DND-41 (cell line): ENCODE measurements around the gene MACIR.

ENCODE experiments used
- ATAC-seq: fragments of 200-7000 bp; cut with Tn5 transposase; 3 replicates; pipeline ENCODE4 v1.9.1; 2021; ENCODE audit warnings: low read depth; ENCODE audit not compliant: insufficient read depth
- DNase-seq: peaks from one replicate; pipeline ENCODE4 v3.0.0-alpha.2; 2020
- H2AFZ ChIP-seq: 2 replicates; pipeline ENCODE4 v1.6.0; 2012; ENCODE audit warnings: low read depth, low read length
- H3K27ac ChIP-seq: 2 replicates; pipeline ENCODE4 v1.5.1; 2012; ENCODE audit warnings: low read length, inconsistent platforms
- H3K27me3 ChIP-seq: fragments of 200-600 bp; sonication (generic); 2 replicates; pipeline ENCODE4 v1.6.0; 2012; ENCODE audit warnings: low read length, mild to moderate bottlenecking, inconsistent platforms; ENCODE audit not compliant: insufficient read depth, poor library complexity
- H3K36me3 ChIP-seq: 2 replicates; pipeline ENCODE4 v1.5.1; 2012; ENCODE audit warnings: low read length, inconsistent platforms; ENCODE audit not compliant: insufficient read depth
- H3K4me1 ChIP-seq: 2 replicates; pipeline ENCODE4 v1.5.1; 2012; ENCODE audit warnings: mild to moderate bottlenecking, low read length; ENCODE audit not compliant: insufficient read depth
- H3K4me2 ChIP-seq: 2 replicates; pipeline ENCODE4 v1.6.0; 2012; ENCODE audit warnings: mild to moderate bottlenecking, moderate library complexity, low read length, inconsistent platforms; ENCODE audit not compliant: insufficient read depth
- H3K4me3 ChIP-seq, 2 experiments: fragments of 200-600 bp in 1 of 2; shearing (Covaris generic) in 1 of 2; 2 replicates each; pipeline ENCODE4 v1.5.1; 2012 to 2016; ENCODE audit warnings: inconsistent platforms in 2 of 2, low read length in 2 of 2, mild to moderate bottlenecking in 2 of 2, low read depth in 1 of 2, moderate library complexity in 1 of 2
- H3K79me2 ChIP-seq: 2 replicates; pipeline ENCODE4 v1.6.0; 2012; ENCODE audit warnings: low read length, inconsistent platforms; ENCODE audit not compliant: insufficient read depth
- H3K9ac ChIP-seq: 2 replicates; pipeline ENCODE4 v1.6.0; 2012; ENCODE audit warnings: low read depth, mild to moderate bottlenecking, inconsistent platforms, low read length, moderate library complexity
- H3K9me3 ChIP-seq: 2 replicates; pipeline ENCODE4 v1.5.1; 2012; ENCODE audit warnings: low read length, moderate library complexity, mild to moderate bottlenecking, inconsistent platforms; ENCODE audit not compliant: insufficient read depth, severe bottlenecking
- H4K20me1 ChIP-seq: 2 replicates; pipeline ENCODE4 v1.6.0; 2012; ENCODE audit warnings: low read length; ENCODE audit not compliant: insufficient read depth
- EZH2 ChIP-seq: IDR thresholded peaks from 3 replicates; pipeline ENCODE4 v1.6.1; 2012; ENCODE audit warnings: borderline replicate concordance, low read depth, mild to moderate bottlenecking, moderate library complexity, low read length, inconsistent platforms; ENCODE audit not compliant: severe bottlenecking
- TF ChIP-seq, protein P1 (sequence below): IDR thresholded peaks from 2 replicates; pipeline ENCODE4 v1.5.1; 2012; ENCODE audit warnings: borderline replicate concordance, low read length, moderate library complexity, mild to moderate bottlenecking; ENCODE audit not compliant: poor library complexity, severe bottlenecking; ENCODE audit errors: extremely low read depth

Gene MACIR

GRCh38 chr5:103235891-103236290, 22.7 kb upstream of the MACIR start:
- no peak overlapping the region for H3K9ac ChIP-seq
- H4K20me1 ChIP-seq: no peaks in the 10 kb centered on the region
- H3K36me3 ChIP-seq: no peaks in the 10 kb centered on the region
- H3K27ac ChIP-seq: no peak overlapping the region
- H3K79me2 ChIP-seq: no peaks in the 10 kb centered on the region
- no peak overlapping the region for H2AFZ ChIP-seq
- DNase-seq (no peak), ATAC-seq (no peak)
- H3K4me3 ChIP-seq: no peak overlapping the region
- peaks cover 12% of the 10 kb centered on the region for H3K9me3 ChIP-seq
- H3K4me1 ChIP-seq: no peaks in the 10 kb centered on the region
- no peak overlapping the region for H3K4me2 ChIP-seq
- TF ChIP-seq, protein P1, sequence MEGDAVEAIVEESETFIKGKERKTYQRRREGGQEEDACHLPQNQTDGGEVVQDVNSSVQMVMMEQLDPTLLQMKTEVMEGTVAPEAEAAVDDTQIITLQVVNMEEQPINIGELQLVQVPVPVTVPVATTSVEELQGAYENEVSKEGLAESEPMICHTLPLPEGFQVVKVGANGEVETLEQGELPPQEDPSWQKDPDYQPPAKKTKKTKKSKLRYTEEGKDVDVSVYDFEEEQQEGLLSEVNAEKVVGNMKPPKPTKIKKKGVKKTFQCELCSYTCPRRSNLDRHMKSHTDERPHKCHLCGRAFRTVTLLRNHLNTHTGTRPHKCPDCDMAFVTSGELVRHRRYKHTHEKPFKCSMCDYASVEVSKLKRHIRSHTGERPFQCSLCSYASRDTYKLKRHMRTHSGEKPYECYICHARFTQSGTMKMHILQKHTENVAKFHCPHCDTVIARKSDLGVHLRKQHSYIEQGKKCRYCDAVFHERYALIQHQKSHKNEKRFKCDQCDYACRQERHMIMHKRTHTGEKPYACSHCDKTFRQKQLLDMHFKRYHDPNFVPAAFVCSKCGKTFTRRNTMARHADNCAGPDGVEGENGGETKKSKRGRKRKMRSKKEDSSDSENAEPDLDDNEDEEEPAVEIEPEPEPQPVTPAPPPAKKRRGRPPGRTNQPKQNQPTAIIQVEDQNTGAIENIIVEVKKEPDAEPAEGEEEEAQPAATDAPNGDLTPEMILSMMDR: no peak
- TF ChIP-seq EZH2: no peak
- H3K27me3 ChIP-seq: no peaks in the 10 kb centered on the region

DNA sequence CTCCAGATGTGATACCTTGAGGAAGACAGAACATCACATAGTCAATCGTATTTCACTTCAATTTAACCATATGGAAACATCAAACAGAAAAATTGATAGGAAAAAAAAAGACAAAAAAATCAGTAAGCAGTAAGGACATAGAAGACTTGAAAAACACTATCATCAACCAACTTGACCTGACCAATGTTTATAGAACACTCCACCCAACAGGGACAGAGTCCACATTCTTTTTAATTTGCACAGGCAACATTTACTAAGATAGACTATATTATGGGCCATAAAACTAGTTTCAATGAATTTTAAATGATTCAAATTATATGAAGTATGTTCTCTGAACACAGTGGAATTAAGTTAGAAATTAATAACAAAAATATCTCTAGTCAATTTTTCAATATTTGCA, 20.8 kb upstream of the MACIR start:
- Histone ChIP-seq H2AFZ (no peak overlapping the region), H3K79me2 (no peaks in the 10 kb centered on the region), H3K9me3 (peaks cover 12% of the 10 kb centered on the region), H3K4me2 (no peak overlapping the region), H4K20me1 (no peaks in the 10 kb centered on the region), H3K9ac (no peak overlapping the region), H3K4me3 (no peak overlapping the region), H3K4me1 (no peaks in the 10 kb centered on the region), H3K27ac (no peak overlapping the region), H3K36me3 (no peaks in the 10 kb centered on the region), H3K27me3 (no peaks in the 10 kb centered on the region)
- no peak for ATAC-seq
- TF ChIP-seq, protein P1: no peak
- no peak for DNase-seq

DNA sequence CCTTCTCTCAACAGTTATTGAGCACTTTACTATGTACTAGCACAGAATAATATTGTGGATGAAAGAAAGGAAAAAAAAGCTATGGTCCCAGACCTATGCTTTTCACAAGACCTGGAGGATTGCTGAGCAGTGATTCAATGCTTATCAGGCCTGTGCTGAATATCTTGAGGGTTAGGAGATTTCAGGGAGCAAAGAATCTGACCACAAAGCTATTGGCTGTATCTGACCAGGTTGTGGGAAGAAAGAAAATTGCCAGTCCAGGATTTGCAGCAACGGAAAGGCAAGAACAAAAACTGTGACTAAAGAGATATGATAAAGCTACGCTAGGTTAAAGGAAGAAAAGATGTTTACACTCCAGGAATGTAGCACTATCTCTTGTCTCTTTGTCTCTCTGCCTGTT, 14.9 kb upstream of the MACIR start:
- TF ChIP-seq, protein P1: no peak
- TF ChIP-seq EZH2: no peak
- Histone ChIP-seq H3K4me1 (peaks cover 18% of the 10 kb centered on the region), H4K20me1 (no peaks in the 10 kb centered on the region), H3K27me3 (no peaks in the 10 kb centered on the region), H2AFZ (no peak overlapping the region), H3K79me2 (no peaks in the 10 kb centered on the region), H3K27ac (no peak overlapping the region), H3K9me3 (peaks cover 12% of the 10 kb centered on the region), H3K4me2 (no peak overlapping the region), H3K9ac (no peak overlapping the region), H3K36me3 (no peaks in the 10 kb centered on the region), H3K4me3 (no peak overlapping the region)
- DNase-seq: no peak
- no peak for ATAC-seq

- H2AFZ ChIP-seq: no peak overlapping the region
- no peaks in the 10 kb centered on the region for H4K20me1 ChIP-seq
- no peak overlapping the region for H3K4me3 ChIP-seq
- H3K9me3 ChIP-seq: peaks cover 5% of the 10 kb centered on the region
- DNase-seq (no peak), ATAC-seq (no peak)
- no peaks in the 10 kb centered on the region for H3K36me3 ChIP-seq
- no peak overlapping the region for H3K4me2 ChIP-seq
- H3K9ac ChIP-seq: no peak overlapping the region
- H3K4me1 ChIP-seq: peaks cover 18% of the 10 kb centered on the region
- TF ChIP-seq, protein P1: no peak
- TF ChIP-seq EZH2: no peak
- H3K79me2 ChIP-seq: no peaks in the 10 kb centered on the region
- no peak overlapping the region for H3K27ac ChIP-seq
- no peaks in the 10 kb centered on the region for H3K27me3 ChIP-seq
Measured at GRCh38 chr5:103244398-103244797, 14.2 kb upstream of the MACIR start.
